HEK293 (cell line): ENCODE data around the gene IL10RA.

Source experiments
- OVOL3 ChIP-seq: fragments of 450-650 bp; formaldehyde crosslinking; IDR thresholded peaks from 2 replicates; pipeline ENCODE4 v1.5.1; 2016; ENCODE audit warnings: missing biosample characterization, missing genetic modification characterization
- YY1 ChIP-seq: fragments of 450-650 bp; formaldehyde crosslinking; IDR thresholded peaks from 2 replicates; pipeline ENCODE4 v1.5.1; 2018; ENCODE audit warnings: missing biosample characterization, missing genetic modification characterization
- ZNF510 ChIP-seq: fragments of 450-650 bp; formaldehyde crosslinking; IDR thresholded peaks from 2 replicates; pipeline ENCODE4 v1.5.1; 2018; ENCODE audit warnings: mild to moderate bottlenecking, missing genetic modification characterization, missing biosample characterization; ENCODE audit not compliant: insufficient replicate concordance
- ZNF621 ChIP-seq: fragments of 450-650 bp; formaldehyde crosslinking; IDR thresholded peaks from 2 replicates; pipeline ENCODE4 v1.5.1; 2017; ENCODE audit warnings: missing biosample characterization, missing genetic modification characterization
- TF ChIP-seq, protein P1 (sequence below): fragments of 450-650 bp; formaldehyde crosslinking; IDR thresholded peaks from 2 replicates; pipeline ENCODE4 v1.5.1; 2016; ENCODE audit warnings: missing biosample characterization, missing genetic modification characterization
- TF ChIP-seq, protein P2 (sequence below): sonication (generic); formaldehyde crosslinking; IDR thresholded peaks from 2 replicates; pipeline ENCODE4 v1.8.1; 2022; ENCODE audit warnings: mild to moderate bottlenecking, moderate library complexity, missing genetic modification reagents
- TF ChIP-seq, protein P3 (sequence below): fragments of 450-650 bp; formaldehyde crosslinking; IDR thresholded peaks from 2 replicates; pipeline ENCODE4 v1.5.1; 2016; ENCODE audit warnings: missing biosample characterization, missing genetic modification characterization
- TF ChIP-seq, protein P4 (sequence below): fragments of 450-650 bp; formaldehyde crosslinking; IDR thresholded peaks from 2 replicates; pipeline ENCODE4 v1.5.1; 2016; ENCODE audit warnings: missing biosample characterization, missing genetic modification characterization
- TF ChIP-seq, protein P5 (sequence below): IDR thresholded peaks from 2 replicates; pipeline ENCODE4 v1.6.1; 2011; ENCODE audit warnings: mild to moderate bottlenecking, low read depth, low read length, borderline replicate concordance

DNA sequence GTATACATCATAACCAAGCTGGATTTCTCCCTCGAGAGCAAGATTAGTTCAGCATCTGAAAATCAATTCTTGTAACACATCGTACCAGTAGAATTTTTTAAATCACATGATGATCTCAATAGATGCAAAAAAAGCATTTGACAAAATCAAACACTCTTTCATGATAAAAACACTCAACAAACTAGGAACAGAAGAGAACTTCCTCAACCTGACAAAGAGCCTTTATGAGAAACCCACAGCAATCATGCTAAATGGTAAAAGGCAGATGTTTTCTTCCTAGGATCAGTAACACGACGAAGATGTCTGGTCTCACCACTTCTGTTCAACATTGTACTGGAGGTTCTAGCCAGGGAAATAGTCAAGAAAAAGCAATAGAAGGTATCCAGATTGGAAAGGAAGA is 56.6 kb downstream of the IL10RA start:
- TF ChIP-seq, protein P1, sequence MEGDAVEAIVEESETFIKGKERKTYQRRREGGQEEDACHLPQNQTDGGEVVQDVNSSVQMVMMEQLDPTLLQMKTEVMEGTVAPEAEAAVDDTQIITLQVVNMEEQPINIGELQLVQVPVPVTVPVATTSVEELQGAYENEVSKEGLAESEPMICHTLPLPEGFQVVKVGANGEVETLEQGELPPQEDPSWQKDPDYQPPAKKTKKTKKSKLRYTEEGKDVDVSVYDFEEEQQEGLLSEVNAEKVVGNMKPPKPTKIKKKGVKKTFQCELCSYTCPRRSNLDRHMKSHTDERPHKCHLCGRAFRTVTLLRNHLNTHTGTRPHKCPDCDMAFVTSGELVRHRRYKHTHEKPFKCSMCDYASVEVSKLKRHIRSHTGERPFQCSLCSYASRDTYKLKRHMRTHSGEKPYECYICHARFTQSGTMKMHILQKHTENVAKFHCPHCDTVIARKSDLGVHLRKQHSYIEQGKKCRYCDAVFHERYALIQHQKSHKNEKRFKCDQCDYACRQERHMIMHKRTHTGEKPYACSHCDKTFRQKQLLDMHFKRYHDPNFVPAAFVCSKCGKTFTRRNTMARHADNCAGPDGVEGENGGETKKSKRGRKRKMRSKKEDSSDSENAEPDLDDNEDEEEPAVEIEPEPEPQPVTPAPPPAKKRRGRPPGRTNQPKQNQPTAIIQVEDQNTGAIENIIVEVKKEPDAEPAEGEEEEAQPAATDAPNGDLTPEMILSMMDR (tag by site-specific recombination), result no peak
- TF ChIP-seq YY1 (tag by site-specific recombination) (no peak), ZNF621 (tag by site-specific recombination) (no peak), ZNF510 (tag by site-specific recombination) (no peak), OVOL3 (tag by site-specific recombination) (no peak)
- TF ChIP-seq, protein P2, sequence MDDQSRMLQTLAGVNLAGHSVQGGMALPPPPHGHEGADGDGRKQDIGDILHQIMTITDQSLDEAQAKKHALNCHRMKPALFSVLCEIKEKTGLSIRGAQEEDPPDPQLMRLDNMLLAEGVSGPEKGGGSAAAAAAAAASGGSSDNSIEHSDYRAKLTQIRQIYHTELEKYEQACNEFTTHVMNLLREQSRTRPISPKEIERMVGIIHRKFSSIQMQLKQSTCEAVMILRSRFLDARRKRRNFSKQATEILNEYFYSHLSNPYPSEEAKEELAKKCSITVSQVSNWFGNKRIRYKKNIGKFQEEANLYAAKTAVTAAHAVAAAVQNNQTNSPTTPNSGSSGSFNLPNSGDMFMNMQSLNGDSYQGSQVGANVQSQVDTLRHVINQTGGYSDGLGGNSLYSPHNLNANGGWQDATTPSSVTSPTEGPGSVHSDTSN, result no peak
- TF ChIP-seq, protein P3, sequence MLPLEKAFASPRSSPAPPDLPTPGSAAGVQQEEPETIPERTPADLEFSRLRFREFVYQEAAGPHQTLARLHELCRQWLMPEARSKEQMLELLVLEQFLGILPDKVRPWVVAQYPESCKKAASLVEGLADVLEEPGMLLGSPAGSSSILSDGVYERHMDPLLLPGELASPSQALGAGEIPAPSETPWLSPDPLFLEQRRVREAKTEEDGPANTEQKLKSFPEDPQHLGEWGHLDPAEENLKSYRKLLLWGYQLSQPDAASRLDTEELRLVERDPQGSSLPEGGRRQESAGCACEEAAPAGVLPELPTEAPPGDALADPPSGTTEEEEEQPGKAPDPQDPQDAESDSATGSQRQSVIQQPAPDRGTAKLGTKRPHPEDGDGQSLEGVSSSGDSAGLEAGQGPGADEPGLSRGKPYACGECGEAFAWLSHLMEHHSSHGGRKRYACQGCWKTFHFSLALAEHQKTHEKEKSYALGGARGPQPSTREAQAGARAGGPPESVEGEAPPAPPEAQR (tag by site-specific recombination), result no peak
- TF ChIP-seq, protein P4, sequence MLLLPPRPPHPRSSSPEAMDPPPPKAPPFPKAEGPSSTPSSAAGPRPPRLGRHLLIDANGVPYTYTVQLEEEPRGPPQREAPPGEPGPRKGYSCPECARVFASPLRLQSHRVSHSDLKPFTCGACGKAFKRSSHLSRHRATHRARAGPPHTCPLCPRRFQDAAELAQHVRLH (tag by site-specific recombination), result no peak
- TF ChIP-seq, protein P5, sequence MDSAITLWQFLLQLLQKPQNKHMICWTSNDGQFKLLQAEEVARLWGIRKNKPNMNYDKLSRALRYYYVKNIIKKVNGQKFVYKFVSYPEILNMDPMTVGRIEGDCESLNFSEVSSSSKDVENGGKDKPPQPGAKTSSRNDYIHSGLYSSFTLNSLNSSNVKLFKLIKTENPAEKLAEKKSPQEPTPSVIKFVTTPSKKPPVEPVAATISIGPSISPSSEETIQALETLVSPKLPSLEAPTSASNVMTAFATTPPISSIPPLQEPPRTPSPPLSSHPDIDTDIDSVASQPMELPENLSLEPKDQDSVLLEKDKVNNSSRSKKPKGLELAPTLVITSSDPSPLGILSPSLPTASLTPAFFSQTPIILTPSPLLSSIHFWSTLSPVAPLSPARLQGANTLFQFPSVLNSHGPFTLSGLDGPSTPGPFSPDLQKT, result no peak
